Measurements from ENCODE around the gene KCNQ2.

The KCNQ2 gene

GRCh38 chr20:63433351-63433750 lies 39.1 kb downstream of the KCNQ2 start:
- no peak for DNase-seq (ENCODE audit: low read depth, low spot score)
- POLR2A ChIA-PET, result no interaction called here
- no peak overlapping the region for H3K4me3 ChIP-seq (ENCODE audit: low read depth, low read length)
- CTCF ChIA-PET, result no interaction called here
- TF ChIP-seq, protein P1, sequence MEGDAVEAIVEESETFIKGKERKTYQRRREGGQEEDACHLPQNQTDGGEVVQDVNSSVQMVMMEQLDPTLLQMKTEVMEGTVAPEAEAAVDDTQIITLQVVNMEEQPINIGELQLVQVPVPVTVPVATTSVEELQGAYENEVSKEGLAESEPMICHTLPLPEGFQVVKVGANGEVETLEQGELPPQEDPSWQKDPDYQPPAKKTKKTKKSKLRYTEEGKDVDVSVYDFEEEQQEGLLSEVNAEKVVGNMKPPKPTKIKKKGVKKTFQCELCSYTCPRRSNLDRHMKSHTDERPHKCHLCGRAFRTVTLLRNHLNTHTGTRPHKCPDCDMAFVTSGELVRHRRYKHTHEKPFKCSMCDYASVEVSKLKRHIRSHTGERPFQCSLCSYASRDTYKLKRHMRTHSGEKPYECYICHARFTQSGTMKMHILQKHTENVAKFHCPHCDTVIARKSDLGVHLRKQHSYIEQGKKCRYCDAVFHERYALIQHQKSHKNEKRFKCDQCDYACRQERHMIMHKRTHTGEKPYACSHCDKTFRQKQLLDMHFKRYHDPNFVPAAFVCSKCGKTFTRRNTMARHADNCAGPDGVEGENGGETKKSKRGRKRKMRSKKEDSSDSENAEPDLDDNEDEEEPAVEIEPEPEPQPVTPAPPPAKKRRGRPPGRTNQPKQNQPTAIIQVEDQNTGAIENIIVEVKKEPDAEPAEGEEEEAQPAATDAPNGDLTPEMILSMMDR (IDR thresholded peaks at IDR 0.05; ENCODE audit: insufficient read depth, low read length, missing control alignments), result no peak

DNA sequence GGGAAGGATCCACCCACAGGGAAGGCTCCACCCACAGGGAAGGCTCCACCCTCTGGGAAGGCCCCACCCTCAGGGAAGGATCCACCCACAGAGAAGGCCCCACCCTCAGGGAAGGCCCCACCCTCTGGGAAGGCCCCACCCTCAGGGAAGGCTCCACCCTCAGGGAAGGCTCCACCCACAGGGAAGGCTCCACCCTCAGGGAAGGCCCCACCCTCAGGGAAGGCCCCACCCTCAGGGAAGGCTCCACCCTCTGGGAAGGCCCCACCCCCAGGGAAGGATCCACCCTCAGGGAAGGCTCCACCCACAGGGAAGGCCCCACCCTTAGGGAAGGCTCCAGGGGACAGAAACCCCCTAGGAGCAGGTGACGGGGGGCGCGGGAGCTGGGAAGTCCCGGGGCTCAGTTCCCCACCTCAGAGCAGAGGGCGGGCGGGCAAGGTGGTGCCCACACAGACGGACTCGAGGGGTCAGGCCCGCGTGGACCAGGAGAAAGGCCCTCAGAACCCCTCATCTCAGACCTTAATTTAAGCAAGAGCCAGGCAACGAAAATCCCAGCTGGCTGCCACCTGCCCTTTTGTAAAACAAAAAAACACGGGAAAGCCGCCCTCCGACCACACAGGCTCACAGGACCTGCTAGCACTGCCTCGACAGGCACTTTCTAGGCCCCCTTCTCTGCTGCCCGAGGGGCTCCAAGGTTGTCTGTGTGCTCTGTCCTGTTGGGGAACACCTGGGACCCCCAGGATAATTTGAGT lies 39.7 kb downstream of the KCNQ2 start:
- no peak overlapping the region for H3K4me3 ChIP-seq (ENCODE audit: low read depth, low read length)
- DNase-seq (ENCODE audit: low read depth, low spot score), result no peak
- ChIA-PET CTCF (no interaction called here), POLR2A (no interaction called here)
- TF ChIP-seq, protein P1 (IDR thresholded peaks at IDR 0.05; ENCODE audit: insufficient read depth, low read length, missing control alignments), result no peak

GRCh38 chr20:63431944-63432343 lies 40.5 kb downstream of the KCNQ2 start:
- CTCF ChIA-PET, result no interaction called here
- TF ChIP-seq, protein P1 (IDR thresholded peaks at IDR 0.05; ENCODE audit: insufficient read depth, low read length, missing control alignments), result no peak
- POLR2A ChIA-PET, result no interaction called here
- DNase-seq (ENCODE audit: low read depth, low spot score), result no peak
- H3K4me3 ChIP-seq (ENCODE audit: low read depth, low read length), result no peak overlapping the region

DNA sequence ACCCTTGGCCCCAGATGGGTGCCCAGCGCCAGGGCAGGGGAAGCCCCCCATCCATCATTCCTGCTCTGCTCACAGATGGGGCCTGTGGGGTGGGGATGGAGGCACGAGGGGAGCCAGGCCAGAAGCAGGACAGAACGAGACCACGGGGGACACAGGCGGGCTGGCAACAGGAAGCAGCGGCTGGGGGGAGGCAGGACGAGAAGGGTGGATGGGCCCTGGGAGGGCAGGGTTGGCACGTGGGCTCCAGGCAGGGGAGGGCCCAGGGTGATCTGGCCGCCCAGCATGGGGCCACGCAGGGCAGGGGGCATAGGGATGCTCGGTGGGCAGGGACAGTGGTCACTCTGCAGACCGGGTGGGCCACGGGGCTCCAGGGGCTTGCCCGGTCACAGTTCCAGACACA lies 41.6 kb downstream of the KCNQ2 start:
- CTCF ChIA-PET, result no interaction called here
- DNase-seq (ENCODE audit: low read depth, low spot score), result no peak
- TF ChIP-seq, protein P1 (IDR thresholded peaks at IDR 0.05; ENCODE audit: insufficient read depth, low read length, missing control alignments), result no peak
- H3K4me3 ChIP-seq (ENCODE audit: low read depth, low read length), result no peak overlapping the region
- POLR2A ChIA-PET, result no interaction called here

DNA sequence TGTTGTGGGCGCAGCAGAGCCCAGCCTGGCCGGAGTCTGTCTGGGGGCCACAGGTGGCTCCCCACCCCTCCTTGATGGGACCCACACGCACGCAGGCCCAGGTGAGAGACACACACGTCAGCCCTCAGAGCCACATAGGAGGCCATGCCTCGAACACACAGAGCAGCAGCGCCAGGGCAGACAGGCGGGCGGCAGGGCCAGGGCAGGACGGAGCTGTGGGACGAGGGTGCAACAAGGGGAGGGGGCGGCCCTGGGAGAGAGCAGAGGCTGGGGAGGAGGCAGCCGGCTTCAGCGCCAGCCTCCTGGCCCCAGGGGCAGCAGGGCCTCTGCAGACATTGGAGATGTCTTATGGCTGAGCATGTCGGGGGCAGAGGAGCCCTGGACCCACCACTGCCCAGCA lies 42.5 kb downstream of the KCNQ2 start:
- CTCF ChIA-PET, result no interaction called here
- POLR2A ChIA-PET, result no interaction called here
- DNase-seq (ENCODE audit: low read depth, low spot score), result no peak
- TF ChIP-seq, protein P1 (IDR thresholded peaks at IDR 0.05; ENCODE audit: insufficient read depth, low read length, missing control alignments), result no peak
- H3K4me3 ChIP-seq (ENCODE audit: low read depth, low read length), result no peak overlapping the region

DNA sequence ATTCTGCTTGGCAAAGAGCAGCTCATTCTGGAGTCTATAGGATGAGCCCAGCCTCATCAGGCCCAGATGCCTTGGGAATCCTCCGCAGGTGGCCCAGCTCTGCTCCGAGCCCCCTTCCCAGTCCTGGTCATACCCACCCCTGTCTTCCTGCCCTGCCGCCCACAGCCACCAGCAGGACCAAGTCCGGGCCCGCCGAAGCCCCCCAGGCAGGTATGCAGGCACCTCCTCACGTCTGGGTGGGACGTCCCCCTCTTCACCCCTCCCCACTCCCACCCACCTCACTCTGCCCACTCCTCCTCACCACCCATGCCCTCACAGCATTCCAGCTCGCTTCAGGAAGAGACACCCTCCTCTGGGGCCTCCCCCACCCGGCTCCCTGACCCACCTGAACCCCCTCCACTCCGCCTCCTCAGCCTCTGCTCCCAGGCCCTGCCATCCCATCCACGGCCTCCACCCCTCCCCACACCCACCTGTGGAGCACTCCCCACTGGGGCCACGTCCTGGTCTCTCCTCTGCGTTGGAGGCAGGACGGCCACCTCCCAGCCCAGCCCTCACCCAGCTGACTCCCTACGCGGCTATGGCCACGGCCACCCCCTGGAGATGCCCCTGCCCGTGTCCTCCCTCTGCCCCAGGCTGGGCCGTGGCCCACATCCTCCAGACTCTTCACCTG lies 43.4 kb downstream of the KCNQ2 start:
- CTCF ChIA-PET, result no interaction called here
- POLR2A ChIA-PET, result no interaction called here
- TF ChIP-seq, protein P1 (IDR thresholded peaks at IDR 0.05; ENCODE audit: insufficient read depth, low read length, missing control alignments), result no peak
- no peak for DNase-seq (ENCODE audit: low read depth, low spot score)
- H3K4me3 ChIP-seq (ENCODE audit: low read depth, low read length), result no peak overlapping the region
